GM03348 (cell line): Measurements from ENCODE around the gene GRAMD4.

ENCODE experiments used
- DNase-seq: peaks from one replicate; pipeline ENCODE4 v3.0.0; 2012; ENCODE audit warnings: low spot score

GRAMD4 gene

DNA sequence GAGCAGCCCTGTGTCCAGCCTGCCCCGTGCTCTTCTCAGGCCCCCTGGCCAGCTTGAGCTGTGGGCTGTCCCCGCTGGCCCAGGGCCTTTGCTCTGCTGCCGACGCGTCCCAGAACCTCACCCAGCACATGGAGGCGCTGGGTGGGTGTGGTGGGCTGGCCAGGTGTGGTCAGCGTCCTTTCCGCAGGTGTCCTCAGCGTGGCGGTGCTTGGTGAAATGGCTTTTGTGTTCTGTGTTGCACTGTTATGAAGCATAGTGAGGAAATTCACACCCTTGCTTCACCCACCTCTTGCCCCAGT, 37.4 kb downstream of the GRAMD4 start:
- DNase-seq = no peak

DNA sequence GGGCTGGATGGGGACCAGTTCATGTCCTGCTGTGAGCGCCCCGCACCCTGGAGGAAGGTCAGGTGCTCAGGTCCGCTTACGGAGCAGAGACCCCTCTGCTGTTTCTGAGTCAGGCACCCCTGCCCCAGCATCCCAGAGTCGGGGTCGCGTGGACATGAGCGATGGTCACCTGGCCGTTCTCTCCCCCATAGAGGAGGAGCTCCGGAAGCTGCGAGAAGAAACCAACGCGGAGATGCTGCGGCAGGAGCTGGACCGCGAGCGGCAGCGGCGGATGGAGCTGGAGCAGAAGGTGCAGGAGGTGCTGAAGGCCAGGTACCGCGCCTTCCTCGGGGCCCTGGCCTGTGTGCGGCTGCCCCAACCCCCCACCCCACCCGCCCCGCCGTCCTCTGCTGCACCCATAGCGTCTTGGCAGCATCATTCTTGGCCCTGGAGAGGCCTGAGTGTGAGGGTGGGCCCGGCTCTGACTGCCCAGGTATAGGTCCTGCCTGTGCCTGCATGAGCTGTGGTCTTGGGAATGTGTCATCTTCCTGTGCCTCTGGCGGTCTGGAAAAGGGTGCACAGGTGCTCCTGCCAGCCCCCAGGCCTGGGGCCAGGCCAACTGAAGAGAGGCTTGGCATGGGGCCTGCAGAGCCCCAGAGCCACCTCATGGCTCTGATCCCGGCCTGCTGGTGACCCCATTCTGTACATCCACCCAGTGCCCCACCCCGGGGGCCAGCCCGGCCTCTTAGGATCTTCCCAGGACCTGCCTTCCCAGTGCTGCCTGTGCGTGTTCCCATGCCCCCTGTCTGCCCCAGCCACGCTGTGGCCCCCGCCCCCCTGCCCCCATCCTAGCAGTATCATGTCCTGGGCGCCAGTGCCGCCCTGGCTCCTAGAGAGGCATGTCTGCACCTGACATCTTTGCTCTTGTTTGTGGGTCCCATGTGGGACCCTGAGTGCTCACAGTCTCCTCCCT, 38.1 kb downstream of the GRAMD4 start:
- DNase-seq = no peak

DNA sequence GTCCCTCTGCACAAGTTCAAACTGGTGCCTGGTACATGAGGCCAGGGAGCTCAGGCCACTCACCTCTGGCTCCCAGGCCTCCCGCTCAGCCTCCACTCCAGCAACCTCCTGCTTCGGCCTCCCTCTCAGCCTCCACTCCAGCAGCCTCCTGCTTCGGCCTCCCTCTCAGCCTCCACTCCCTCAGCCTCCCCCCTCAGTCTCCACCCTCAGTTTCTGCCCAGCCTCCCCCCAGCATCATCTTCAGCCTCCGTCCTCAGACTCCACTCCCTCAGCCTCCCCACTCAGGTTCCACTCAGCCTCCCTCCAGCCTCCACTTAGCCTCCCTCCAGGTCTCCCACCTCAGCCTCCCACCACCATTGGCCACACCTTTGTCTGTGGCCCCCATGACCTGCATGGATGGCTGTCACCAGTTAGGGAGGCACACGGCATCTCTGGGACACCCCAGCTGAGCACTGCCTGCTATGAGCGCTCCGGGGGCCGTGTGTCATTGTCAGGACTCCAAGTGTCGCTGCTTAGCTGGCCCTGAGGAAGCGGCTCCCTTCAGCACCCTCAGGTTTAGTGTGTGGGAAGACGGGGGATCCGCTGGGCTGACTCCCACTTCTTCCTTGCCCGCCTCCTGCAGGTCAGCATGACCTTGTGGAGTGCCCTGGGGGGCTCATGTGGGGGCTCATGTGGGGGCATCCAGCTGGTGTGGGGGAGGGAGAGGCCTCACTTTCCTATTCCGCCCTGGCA, 39.0 kb downstream of the GRAMD4 start:
- no peak for DNase-seq

DNA sequence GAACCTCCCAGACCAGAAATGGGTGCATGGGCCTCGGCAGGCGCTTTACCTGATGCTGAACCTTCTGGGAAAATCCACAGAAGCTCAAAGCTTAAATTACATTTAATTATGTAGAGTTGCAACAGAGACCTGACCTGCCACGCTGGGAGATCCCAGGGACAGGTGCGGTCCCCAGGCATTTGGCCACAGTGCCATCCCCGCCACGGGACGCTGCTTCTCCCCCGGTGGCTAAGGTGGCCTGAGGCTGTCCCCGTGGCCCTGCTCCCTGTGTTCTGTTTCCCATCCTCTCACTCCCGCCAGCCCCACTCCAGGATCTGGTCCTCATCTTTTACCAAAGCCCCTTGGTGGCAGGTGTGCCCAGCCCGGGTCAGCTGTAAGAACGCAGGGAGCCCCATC, 39.6 kb downstream of the GRAMD4 start:
- DNase-seq = no peak

DNA sequence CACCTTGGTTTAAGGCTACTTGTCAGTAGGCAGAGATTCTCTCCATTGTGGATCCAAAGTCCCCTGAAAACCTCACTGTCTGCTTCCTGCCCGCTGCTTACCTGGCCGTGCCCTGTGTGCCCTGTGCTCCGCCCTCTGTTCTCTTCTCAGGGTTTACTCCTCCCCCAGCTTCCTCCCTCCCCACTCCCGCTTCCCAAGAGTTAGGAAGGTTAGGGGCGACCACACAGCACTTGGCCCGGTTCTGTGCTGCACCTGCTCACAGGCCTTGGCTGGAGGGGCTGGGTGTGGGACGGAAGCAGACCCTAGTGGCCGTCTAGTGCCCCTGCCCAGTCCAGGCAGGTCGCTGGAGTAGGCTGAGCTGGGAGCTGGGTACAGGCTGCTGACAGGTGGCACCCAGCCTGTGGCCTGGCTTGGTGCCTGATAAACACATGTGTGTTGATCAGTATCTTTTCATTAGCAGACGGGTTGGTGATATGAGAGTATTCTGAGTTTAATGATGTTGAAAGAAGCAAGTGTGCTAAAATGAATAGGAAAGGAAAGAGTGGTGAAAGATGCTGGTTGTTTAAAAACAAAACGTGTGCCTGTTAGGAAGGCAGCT, 40.5 kb downstream of the GRAMD4 start:
- no peak for DNase-seq

DNA sequence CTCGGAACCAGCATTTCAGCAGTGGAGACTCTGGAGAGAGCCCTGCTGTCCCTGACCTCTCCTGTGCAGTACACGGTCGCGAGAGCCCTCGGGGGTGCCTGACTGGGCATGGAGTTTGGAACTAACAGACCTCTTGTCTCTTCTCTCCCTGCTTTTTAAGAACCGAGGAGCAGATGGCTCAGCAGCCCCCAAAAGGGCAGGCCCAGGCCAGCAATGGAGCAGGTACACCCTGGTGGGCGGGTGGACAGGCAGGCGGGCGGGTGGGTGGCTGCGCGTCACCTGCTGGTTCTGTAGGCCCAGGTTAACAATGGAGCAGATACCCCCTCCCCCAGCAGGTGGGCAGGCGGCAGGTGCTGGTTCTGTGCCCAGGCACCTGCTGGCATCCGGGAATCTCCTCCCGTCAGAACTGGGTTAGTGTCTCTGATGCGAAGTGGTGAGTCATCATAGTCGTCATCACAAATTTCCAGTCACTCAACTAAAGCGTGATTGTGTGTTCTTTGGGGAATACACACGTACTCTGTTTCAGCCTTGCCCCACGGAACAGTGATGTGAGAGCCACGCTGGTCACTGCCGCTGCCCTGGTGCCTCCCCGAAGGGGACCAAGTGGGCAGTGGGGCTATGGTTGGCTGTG, 41.1 kb downstream of the GRAMD4 start:
- DNase-seq = no peak

DNA sequence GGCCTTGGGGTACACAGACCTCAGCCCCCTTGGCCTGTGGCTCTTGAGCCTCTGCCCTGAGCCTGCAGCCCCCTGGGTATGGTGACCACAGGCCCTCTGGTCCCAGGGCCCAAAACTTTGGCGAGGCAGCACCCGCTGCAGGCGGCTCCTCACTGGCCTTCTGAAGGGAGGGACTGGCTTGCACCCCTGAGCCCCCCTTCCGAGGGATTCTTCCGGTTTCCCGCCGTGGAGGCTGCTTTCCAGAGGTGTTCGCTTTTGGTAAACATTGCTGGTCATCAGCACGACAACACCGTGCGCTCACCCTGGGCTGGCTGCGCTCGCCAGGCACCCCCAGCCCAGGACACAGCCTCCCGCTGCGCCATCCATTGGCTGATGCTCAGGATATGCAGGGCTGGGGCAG, 42.0 kb downstream of the GRAMD4 start:
- no peak for DNase-seq

DNA sequence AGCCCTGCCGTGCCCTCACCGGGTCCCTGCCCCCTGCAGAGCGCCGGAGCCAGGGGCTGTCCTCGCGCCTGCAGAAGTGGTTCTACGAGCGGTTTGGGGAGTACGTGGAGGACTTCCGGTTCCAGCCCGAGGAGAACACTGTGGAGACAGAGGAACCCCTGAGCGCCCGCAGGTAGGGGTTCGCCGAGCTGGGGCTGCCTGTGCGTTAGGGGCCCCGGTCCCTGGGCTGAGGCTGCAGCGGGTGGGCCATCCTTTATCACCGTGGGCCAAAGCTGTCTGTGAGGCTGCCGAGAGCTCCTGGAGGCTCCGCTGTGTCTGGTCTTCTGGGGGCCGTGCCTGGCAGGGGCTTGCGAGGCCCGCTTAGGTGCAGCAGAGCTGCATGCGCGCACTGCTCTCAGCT, 42.8 kb downstream of the GRAMD4 start:
- no peak for DNase-seq

DNA sequence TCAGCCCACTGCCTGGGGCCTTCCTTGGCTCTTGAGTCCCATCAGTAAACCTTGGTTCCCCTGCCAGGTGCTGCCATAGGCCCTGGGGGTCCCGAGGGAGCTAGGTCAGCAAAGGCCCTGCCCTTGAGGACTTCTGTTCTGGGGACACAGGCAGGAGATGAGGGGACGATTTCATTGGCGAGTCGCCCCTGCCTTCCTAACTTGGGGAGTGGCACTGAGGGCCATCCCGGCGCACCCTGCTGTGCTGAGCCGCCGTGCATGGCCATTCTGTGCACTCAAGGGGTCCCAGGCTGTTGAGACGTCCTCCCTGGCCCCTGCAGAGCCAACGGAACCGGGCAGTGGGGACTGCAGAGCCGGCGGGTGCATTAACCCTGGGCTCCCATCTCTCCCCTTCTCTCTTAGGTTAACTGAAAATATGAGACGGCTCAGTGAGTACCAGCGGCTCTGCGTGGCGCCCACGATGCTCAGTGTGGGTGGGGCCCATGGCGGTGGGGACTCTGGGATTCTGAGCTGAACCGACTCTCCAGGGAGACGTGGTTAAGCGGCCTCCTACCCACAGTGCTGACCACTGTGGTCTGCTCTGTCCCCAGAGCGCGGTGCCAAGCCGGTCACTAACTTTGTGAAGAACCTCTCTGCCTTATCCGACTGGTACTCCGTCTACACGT, 43.4 kb downstream of the GRAMD4 start:
- DNase-seq = no peak

DNA sequence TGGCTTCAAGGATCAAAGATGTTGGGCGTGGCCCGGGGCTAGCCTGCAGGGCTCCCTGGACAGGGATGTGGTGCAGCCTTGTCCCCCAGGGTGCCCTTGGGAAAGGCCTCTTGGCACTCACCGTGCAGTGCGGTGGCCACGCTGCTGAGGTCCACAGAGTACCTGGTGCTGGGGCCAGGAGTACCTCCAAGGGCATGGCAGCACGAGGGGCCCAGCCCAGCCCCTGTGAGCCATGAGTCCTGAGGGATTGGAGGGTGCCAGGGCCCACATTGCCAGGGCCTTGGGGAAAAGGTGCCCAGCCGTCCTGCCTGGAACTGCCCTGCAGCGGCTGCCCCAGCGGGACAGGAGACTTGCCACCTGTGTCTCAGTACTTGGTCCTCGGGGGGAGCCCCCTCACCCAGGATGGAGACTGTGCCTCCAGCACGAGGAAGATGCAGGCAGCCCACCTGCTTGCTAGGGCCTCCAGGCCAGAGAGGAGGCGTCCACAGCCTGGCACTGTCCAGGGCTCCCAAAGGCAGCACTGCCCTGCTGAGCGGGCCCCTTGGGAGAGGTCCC, 44.2 kb downstream of the GRAMD4 start:
- DNase-seq = no peak

DNA sequence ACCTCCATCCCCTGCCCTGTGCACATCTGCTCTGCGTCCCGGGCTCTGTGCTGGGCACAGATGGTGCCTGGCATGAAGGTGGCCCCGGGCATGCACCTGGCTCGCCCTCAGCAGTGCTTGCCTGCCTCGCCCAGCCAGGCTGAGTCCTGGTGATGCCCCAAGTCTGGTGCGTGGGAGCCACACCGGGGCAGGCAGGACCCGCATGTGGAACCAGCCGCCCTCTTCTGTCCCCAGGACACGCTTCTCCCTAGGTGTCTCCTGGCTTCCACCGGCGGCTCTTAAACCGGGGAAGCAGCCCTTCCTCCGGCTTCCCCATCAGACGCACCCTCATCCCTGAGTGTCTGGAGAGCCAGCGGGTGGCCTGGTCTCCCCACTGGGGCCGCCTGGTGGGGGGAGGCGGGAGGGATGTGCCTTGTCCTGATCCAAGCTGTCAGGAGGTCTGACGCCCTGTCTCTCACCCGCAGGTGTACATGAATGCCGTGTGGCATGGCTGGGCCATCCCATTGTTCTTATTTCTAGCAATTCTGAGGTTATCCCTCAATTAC, 45.0 kb downstream of the GRAMD4 start:
- DNase-seq = no peak

DNA sequence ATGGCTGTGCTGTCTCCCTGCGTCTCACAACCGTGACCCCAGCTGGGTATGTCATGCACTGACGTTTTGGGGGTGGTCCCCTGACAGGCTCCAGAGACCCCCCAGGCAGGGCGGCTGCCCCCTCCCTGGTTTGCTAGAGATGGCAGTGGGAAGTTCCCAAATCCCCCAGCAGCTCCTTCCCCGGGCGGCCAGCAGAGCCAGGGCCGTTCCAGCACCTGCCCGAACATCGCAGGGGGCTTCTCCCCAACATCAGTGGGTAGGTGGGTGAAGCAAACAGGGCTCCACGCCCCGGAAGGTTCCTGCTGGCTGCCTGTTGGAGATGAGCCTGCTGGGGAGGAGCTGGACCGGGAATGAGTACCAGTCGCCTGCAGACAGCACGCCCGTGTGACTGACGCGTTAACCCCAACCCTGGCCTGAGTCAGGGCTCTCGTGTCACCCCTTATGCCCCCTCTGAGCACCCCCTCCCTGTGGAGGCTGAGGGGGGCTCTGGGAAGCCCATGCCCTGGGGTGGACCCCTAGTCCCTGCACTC, 45.6 kb downstream of the GRAMD4 start:
- DNase-seq = no peak

DNA sequence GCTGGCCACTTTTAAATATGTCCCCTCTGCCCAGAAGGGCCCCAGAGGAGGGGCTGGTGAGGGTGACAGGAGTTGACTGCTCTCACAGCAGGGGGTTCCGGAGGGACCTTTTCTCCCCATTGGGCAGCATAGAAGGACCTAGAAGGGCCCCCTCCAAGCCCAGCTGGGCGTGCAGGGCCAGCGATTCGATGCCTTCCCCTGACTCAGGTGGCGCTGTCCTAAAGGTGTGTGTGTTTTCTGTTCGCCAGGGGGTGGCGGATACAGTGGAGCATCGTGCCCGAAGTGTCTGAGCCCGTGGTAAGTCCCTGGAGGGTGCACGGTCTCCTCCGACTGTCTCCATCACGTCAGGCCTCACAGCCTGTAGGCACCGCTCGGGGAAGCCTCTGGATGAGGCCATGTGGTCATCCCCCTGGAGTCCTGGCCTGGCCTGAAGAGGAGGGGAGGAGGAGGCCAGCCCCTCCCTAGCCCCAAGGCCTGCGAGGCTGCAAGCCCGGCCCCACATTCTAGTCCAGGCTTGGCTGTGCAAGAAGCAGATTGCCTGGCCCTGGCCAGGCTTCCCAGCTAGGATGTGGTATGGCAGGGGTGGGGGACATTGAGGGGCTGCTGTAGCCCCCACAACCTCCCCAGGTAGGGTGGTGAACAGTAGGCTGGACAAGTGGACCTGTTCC, 46.5 kb downstream of the GRAMD4 start:
- DNase-seq = no peak

DNA sequence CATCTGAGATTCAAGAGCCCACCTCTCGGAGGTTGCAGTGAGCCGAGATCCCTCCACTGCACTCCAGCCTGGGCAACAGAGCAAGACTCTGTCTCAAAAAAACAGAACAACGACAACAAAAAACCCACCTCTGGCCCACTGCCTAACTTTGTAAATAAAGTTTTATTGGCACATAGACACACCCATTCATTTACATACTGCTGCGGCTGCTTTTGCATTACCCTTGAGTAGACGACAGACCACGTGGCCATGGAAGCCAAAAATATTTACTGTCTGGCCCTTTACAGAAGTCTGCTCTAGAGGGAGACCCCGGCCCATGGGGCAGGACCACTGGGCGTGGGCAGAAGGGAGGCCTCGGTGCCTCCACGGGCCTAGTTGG, 47.0 kb downstream of the GRAMD4 start:
- no peak for DNase-seq

DNA sequence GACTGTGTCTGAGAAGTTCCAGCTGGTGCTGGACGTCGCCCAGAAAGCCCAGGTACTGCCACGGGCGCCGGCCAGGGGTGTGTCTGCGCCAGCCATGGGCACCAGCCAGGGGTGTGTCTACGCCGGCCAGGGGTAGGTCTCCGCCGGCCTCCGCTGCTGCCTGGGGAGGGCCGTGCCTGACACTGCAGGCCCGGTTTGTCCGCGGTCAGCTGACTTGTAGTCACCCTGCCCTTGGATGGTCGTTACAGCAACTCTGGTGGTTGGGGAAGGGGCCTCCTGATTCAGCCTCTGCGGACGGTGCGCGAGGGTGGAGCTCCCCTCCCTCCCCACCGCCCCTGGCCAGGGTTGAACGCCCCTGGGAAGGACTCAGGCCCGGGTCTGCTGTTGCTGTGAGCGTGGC, 47.9 kb downstream of the GRAMD4 start:
- no peak for DNase-seq

DNA sequence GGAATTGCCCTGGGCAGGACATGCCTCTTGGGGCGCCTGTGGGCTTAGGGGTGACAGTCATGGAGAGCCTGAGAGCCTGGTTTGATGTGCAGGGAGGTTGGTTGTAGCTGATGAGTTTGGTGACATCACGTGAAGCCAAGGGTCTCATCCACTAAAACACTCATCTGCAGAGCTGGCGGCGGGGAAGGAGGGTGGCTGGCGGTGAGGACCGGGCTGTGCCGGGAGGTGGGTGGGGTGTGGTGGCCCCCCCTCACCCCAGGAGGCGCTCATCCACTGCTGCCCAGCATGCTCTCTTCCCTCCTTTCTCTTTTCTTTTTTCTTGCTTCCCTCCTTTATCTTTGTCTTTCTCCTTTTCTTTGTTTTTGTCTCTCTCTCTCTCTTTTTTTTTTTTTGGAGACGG, 49.0 kb downstream of the GRAMD4 start:
- DNase-seq = no peak

DNA sequence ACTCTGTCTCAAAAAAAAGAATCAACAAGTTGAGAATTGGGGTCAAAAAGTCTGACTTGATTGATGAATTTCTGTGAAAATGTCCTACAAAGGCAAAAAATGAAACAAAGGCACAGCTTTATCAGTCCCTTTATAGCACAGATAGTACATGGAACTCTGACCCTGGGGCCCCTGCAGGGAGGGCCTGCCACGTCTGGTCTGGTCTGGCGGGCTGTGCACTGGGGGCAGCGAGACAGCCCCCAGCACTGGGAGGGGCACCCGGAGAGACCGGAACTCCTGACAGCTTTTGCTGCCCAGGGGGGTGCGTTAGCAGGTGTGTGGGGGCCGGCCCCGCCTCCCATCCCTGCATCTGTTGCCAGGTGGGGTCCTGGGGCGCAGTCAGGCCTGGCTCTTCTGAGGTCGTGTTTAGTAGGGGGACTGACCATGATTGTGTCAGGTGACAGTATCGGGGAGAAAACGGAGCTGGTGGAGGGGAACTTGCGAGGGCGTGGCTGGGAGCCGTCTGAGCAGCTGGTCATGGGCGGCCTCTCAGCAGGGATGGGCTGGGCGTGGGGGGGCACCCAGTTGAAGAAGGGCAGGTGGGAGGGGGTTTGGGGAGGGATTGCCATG, 51.7 kb downstream of the GRAMD4 start:
- no peak for DNase-seq

DNA sequence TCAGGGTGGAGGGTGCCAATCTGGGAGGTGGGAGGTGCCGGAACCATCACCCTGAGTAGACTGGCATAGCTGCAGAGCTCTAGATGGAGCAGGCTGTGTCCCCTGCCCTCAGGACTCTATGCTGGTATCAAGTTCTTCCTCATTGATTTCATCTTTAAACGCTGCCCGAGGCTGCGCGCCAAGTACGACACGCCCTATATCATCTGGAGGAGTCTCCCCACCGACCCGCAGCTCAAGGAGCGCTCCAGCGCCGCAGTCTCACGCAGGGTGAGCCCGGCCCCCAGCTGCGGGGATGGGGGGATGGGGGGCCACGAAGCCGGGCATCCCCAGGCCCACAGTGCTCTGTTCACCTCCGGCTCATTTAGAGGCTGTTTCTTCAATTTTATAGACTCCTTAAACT, 52.5 kb downstream of the GRAMD4 start:
- peak; percentile 42 for DNase-seq

DNA sequence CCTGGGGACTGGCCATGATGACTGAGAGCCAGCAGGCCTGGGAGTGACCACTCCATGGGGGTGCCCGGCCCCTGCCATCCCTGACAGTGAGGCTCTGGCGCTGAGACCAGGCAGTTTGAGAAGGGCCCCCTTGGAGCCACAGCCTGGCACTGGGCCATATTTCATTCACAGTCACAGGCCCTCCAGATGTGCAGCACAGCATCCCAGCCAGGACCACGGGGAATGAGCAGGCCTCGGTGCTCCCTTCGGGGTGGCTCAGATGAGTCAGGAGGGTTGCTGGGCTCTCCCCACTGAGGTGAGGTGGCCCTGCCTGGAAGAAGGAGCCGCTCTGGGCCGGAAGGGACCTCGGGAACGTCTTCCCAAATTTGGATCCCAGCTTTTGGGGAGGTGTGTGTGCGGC, 53.0 kb downstream of the GRAMD4 start:
- DNase-seq = no peak

DNA sequence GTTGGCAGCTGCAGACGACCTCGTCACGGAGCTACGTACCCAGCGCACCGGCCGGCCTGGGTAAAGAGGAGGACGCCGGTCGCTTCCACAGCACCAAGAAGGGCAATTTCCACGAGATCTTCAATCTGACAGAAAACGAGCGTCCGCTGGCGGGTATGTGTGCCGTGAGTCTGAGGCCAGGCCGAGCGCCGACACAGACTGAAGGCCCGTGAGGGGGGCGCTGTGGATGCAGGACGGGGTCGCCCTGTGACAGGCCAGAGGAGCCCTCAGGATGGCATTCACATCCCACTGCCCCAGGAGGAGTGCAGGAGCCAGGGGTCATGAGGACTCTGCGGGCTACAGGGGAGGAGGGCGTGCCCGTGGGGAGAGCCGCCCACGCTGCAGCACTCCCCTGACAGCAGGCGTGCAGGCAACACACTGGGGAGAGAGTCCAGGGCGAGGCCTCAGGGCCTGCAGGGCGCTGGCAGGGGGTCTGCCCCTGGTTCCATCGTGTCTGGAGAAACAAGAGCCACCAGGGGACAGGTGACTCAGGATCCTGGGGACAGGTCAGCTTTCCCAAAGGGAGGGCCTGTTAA, 53.6 kb downstream of the GRAMD4 start:
- no peak for DNase-seq
